DMS53 treated with DMSO at 0.1 percent for 48 hours (cell line): ENCODE data around the gene SORL1-AS1.

Experiments used
- DNase-seq: peaks from one replicate; lab custom pipeline; 2025; ENCODE audit not compliant: unreplicated experiment; lab: John Stamatoyannopoulos, UW

Gene SORL1-AS1

GRCh38 chr11:121476379-121477032 lies 23.7 kb upstream of the SORL1-AS1 start:
- DNase-seq = peak; percentile 93

GRCh38 chr11:121474680-121475079 lies 21.9 kb upstream of the SORL1-AS1 start:
- DNase-seq = no peak

GRCh38 chr11:121473064-121473777 lies 20.5 kb upstream of the SORL1-AS1 start:
- DNase-seq = no peak

GRCh38 chr11:121472312-121472711 lies 19.5 kb upstream of the SORL1-AS1 start:
- no peak for DNase-seq

- DNase-seq = no peak
Observed at GRCh38 chr11:121471167-121471566, 18.4 kb upstream of the SORL1-AS1 start.

- no peak for DNase-seq
Observed at GRCh38 chr11:121469910-121470309, 17.1 kb upstream of the SORL1-AS1 start.

- no peak for DNase-seq
Observed at GRCh38 chr11:121467965-121468364, 15.2 kb upstream of the SORL1-AS1 start.

GRCh38 chr11:121467471-121467870 lies 14.7 kb upstream of the SORL1-AS1 start:
- no peak for DNase-seq

GRCh38 chr11:121466063-121466794 lies 13.5 kb upstream of the SORL1-AS1 start:
- peak; percentile 95 for DNase-seq

GRCh38 chr11:121465709-121466062 lies 12.9 kb upstream of the SORL1-AS1 start:
- DNase-seq = no peak

GRCh38 chr11:121464352-121464946 lies 11.7 kb upstream of the SORL1-AS1 start:
- DNase-seq = peak; percentile 17

- DNase-seq = no peak
Observed at GRCh38 chr11:121463689-121464335, 11.0 kb upstream of the SORL1-AS1 start.

GRCh38 chr11:121461843-121462242 lies 9.1 kb upstream of the SORL1-AS1 start:
- DNase-seq = no peak

- peak; percentile 79 for DNase-seq
Observed at GRCh38 chr11:121460941-121461514, 8.3 kb upstream of the SORL1-AS1 start.

- DNase-seq = peak; percentile 84
Observed at GRCh38 chr11:121459413-121460017, 6.7 kb upstream of the SORL1-AS1 start.

- DNase-seq = no peak
Observed at GRCh38 chr11:121458551-121458950, 5.8 kb upstream of the SORL1-AS1 start.

GRCh38 chr11:121456816-121457431 lies 4.2 kb upstream of the SORL1-AS1 start:
- no peak for DNase-seq

GRCh38 chr11:121456151-121456550 lies 3.4 kb upstream of the SORL1-AS1 start:
- DNase-seq = no peak

- DNase-seq = no peak
Observed at GRCh38 chr11:121455115-121455514, 2.3 kb upstream of the SORL1-AS1 start.
